ENCODE measurements around the gene RAD21L1.
A peak's percentile ranks its signal among the peaks of the same experiment; 100 is the strongest.
"Not testable (repeated sequence)": the region's sequence is repeated elsewhere in the genome, so short reads cannot be mapped to it uniquely, and the experiment has no call there.

Gene RAD21L1

DNA sequence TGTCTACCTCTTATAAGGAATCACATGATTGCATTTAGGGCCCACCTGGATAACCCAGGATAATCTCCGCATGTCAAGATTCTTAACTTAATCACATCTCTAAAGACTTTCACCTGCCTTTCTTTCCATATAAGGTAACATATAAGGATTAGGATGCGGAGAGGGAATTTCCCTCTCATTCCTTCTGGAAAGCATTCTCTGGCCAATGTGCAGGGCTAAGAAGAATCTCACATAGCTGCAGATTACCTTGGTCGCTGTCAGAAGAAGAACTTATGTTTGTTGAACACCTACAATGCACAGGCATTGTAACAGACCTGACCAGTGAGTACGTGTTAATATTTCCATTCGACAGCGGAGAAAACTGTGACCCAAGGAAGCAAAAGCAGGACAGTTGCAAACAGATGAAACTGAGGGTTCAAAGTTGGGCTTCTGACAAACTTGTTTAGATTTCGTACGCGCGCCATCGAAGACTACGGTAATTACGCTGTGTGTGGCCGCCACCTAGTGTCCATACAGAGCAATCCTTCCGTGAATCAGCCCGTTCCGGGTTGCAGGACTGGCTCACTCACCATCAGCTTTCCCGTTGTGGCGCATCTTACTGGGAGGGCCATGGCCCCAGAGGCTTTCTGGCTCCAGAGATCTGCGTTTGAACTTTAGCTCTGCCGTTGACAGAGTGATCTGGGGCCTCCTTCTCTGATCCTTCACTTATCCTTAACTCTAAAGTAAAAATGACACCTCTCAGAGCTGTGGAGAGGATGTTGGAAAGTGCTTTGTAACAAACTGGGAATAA, 13.0 kb upstream of the RAD21L1 start:
- no peak overlapping the region for H3K4me3 ChIP-seq (ENCODE audit: low read length)
- peak overlapping the region; percentile 42 for H3K4me2 ChIP-seq (ENCODE audit: low read length)
- H3K27me3 ChIP-seq (ENCODE audit: control insufficient read depth, insufficient read depth, low read length) = peaks cover 68% of the 10 kb centered on the region
- no peaks in the 10 kb centered on the region for H3K4me1 ChIP-seq (ENCODE audit: control insufficient read depth, insufficient read depth, low read length)
- H3K9ac ChIP-seq (ENCODE audit: low read depth, low read length) = no peak overlapping the region
- H3K9me3 ChIP-seq (replicated peaks; ENCODE audit: low read length) = no peaks in the 10 kb centered on the region
- H3K36me3 ChIP-seq (ENCODE audit: insufficient read depth, low read length) = no peaks in the 10 kb centered on the region

DNA sequence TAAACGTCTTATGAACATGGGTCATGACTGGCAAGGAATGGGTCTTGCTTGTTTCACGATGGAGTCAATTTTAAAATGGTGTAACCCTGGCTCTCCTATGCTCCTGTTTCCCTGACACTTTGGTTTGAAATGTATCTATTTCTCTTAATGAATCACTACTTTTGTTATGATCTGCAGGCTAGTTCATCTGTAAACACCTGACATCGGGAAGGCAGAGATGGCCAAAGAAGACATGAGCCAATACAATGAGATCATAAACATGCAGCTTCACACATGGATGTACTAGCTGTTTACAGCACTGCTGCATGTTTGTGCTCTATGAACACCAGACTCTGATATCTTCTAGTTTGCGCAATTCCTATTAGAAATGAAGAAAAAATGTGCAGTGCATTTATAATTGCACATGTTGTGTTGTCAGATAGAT, 11.0 kb upstream of the RAD21L1 start:
- Histone ChIP-seq H3K27me3 (ENCODE audit: control insufficient read depth, insufficient read depth, low read length) (peaks cover 48% of the 10 kb centered on the region), H3K9ac (ENCODE audit: low read depth, low read length) (no peak overlapping the region), H3K4me2 (ENCODE audit: low read length) (no peak overlapping the region), H3K4me3 (ENCODE audit: low read length) (no peak overlapping the region), H3K36me3 (ENCODE audit: insufficient read depth, low read length) (no peaks in the 10 kb centered on the region), H3K4me1 (ENCODE audit: control insufficient read depth, insufficient read depth, low read length) (no peaks in the 10 kb centered on the region), H3K9me3 (replicated peaks; ENCODE audit: low read length) (no peaks in the 10 kb centered on the region)

DNA sequence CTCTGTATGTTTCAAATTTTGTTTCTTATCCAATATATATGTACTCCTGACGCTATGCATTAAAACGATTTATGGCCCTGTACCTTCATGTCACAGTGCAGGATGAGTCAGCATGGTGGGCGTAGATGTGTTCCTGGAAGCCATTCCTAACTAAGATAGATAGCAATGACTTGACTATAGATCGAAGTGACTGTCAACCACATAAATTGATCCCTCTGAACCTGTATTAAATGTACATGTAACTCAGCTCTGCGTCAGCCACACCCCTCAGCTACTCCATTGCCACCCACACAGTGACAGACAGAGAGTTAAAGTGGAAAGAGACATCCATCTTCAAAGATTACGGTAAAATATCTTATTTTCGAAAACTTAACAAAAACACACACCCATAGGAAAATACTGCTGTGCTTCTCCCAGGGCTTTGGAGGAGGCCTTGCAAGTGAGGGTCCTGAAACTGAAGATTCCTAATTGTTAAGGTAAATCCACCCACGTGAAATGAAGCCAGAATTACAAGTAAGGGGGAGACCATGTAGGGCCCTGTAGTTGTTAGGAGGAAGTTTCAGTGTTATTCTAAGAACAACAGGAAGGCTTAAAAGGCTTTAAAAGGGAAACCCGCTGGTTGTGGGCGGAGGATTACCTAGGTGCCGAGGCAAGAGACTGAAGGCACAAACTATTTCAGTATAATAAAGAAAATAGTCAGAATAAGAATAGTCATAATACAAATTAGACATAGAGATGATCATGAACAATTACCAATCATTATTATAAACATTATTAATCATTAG, 10.3 kb upstream of the RAD21L1 start:
- H3K9me3 ChIP-seq (replicated peaks; ENCODE audit: low read length) = no peaks in the 10 kb centered on the region
- H3K27me3 ChIP-seq (ENCODE audit: control insufficient read depth, insufficient read depth, low read length) = peaks cover 42% of the 10 kb centered on the region
- H3K4me1 ChIP-seq (ENCODE audit: control insufficient read depth, insufficient read depth, low read length) = no peaks in the 10 kb centered on the region
- no peaks in the 10 kb centered on the region for H3K36me3 ChIP-seq (ENCODE audit: insufficient read depth, low read length)
- no peak overlapping the region for H3K4me3 ChIP-seq (ENCODE audit: low read length)
- H3K4me2 ChIP-seq (ENCODE audit: low read length) = no peak overlapping the region
- no peak overlapping the region for H3K9ac ChIP-seq (ENCODE audit: low read depth, low read length)

DNA sequence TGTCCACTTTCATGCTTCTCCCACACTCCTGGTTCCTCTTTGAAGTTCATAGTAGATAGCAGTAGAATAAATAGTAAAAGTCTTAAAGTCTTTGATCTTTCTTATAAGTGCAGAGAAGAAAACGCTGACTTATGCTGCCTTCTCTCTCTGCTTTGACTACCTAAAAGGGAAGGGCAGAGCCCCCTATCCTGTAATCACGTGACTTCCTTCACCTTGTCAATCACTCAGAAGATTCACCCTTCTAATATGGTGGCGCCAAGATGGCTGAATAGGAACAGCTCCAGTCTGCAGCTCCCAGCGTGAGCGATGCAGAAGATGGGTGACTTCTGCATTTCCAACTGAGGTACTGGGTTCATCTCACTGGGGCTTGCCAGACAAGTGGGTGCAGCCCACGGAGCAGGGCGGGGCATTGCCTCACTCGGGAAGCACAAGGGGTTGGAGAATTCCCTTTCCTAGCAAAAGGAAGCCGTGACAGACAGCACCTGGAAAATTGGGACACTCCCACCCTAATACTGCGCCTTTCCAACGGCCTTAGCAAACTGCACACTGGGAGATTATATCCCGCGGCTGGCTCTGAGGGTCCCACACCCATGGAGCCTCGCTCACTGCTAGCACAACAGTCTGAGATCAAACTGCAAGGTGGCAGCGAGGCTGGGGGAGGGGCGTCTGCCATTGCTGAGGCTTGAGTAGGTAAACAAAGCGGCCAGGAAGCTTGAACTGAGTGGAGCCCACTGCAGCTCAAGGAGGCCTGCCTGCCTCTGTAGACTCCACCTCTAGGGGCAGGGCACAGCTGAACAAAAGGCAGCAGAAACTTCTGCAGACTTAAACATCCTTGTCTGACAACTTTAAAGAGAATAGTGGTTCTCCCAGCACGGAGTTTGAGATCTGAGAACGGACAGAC, 9.1 kb upstream of the RAD21L1 start:
- H3K4me1 ChIP-seq (ENCODE audit: control insufficient read depth, insufficient read depth, low read length); H3K36me3 ChIP-seq (ENCODE audit: insufficient read depth, low read length); H3K4me3 ChIP-seq (ENCODE audit: low read length); H3K9me3 ChIP-seq (replicated peaks; ENCODE audit: low read length); H3K4me2 ChIP-seq (ENCODE audit: low read length); H3K9ac ChIP-seq (ENCODE audit: low read depth, low read length): not testable (repeated sequence)
- H3K27me3 ChIP-seq (ENCODE audit: control insufficient read depth, insufficient read depth, low read length) = peaks cover 37% of the 10 kb centered on the region

DNA sequence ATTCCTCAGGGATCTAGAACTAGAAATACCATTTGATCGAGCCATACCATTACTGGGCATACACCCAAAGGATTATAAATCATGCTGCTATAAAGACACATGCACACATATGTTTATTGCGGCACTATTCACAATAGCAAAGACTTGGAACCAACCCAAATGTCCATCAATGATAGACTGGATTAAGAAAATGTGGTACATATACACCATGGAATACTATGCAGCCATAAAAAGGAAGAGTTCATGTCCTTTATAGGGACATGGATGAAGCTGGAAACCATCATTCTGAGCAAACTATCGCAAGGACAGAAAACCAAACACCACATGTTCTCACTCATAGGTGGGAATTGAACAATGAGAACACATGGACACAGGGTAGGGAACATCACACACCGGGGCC, 3.1 kb upstream of the RAD21L1 start:
- H3K9ac ChIP-seq (ENCODE audit: low read depth, low read length); H3K9me3 ChIP-seq (replicated peaks; ENCODE audit: low read length); H3K4me1 ChIP-seq (ENCODE audit: control insufficient read depth, insufficient read depth, low read length); H3K4me3 ChIP-seq (ENCODE audit: low read length); H3K4me2 ChIP-seq (ENCODE audit: low read length); H3K36me3 ChIP-seq (ENCODE audit: insufficient read depth, low read length); H3K27me3 ChIP-seq (ENCODE audit: control insufficient read depth, insufficient read depth, low read length): not testable (repeated sequence)

DNA sequence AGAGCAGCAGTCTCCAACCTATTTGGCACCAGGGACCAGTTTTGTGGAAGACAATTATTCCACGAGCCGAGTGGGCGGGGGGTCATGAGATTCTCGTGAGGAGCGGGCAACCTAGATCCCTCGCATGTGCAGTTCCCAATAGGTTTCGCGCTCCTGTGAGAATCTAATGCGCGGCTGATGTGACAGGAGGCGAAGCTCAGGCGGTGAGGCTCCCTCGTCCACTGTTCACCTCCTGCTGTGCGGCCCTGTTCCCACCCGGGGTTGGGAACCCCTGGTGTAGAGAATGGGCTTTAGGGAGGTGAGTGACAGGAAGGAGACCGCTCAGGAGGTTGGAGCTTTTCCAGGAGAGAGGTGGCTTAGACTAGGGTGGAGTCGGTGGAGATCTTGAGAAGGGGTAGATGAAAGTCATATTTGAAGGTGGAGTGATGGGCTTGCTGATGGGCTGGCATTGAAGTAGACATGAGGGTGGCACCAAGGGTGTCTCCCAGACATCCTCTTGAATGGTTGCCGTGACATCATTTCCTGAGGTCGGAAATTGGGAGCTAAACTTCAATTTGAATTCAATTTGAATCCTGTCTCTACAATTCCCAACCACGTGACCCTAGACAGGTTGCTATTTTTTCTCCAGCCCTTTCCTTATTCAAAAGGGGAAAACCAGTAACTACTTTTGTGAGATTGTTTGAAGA, 1.5 kb upstream of the RAD21L1 start:
- H3K27me3 ChIP-seq (ENCODE audit: control insufficient read depth, insufficient read depth, low read length) = peaks cover 22% of the 10 kb centered on the region
- no peak overlapping the region for H3K4me3 ChIP-seq (ENCODE audit: low read length)
- H3K9ac ChIP-seq (ENCODE audit: low read depth, low read length) = no peak overlapping the region
- no peak overlapping the region for H3K4me2 ChIP-seq (ENCODE audit: low read length)
- H3K9me3 ChIP-seq (replicated peaks; ENCODE audit: low read length) = no peaks in the 10 kb centered on the region
- H3K4me1 ChIP-seq (ENCODE audit: control insufficient read depth, insufficient read depth, low read length) = peaks cover 8% of the 10 kb centered on the region
- H3K36me3 ChIP-seq (ENCODE audit: insufficient read depth, low read length) = no peaks in the 10 kb centered on the region

DNA sequence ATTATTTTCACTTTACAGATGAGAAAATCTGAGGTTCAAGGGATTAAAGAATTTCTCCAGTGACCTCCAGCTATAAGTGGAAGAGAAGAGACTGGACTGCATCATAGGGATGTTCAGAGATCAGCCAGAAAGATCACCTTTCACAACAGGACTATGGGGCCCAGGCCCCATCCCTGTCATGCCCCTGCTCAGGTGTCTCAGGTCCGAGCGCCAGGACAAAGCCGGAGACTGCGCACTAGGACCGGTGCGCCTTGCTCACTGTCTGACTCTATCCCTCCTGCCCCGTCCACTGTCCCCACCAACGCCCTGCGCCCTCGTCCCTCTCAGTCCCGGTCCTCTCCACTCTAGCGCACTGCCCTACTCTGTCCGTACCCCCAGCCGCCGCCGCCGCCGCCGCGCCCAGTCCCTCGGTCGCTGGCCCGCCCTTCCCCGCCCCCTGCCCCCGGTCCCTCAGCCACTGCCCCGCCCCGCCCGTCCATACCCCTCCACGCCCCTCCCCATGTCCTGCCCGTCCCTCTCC, 521 bp upstream of the RAD21L1 start:
- Histone ChIP-seq H3K4me3 (ENCODE audit: low read length) (peak overlapping the region; percentile 66), H3K4me2 (ENCODE audit: low read length) (peak overlapping the region; percentile 82), H3K27me3 (ENCODE audit: control insufficient read depth, insufficient read depth, low read length) (peaks cover 32% of the 10 kb centered on the region), H3K36me3 (ENCODE audit: insufficient read depth, low read length) (no peaks in the 10 kb centered on the region), H3K9ac (ENCODE audit: low read depth, low read length) (no peak overlapping the region), H3K9me3 (replicated peaks; ENCODE audit: low read length) (no peaks in the 10 kb centered on the region), H3K4me1 (ENCODE audit: control insufficient read depth, insufficient read depth, low read length) (peaks cover 8% of the 10 kb centered on the region)

DNA sequence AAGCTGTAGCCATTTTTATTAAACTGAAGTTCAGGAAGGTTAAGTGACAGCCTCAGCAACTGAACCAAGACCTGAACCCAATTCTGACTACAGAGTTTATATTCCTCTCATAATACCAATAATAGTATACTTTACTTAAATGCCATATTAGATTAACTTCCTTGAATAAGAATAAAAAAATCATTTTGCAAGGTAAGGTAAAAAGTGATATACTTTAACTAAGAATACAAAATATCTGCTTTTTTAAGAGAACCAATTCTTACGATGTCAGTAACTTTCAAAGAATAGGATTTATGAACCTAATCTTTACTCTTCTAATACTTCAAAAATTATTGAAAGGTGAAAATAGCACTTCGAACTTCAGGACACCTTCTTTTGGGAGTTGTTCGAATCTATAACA, 3.7 kb downstream of the RAD21L1 start:
- Histone ChIP-seq H3K27me3 (ENCODE audit: control insufficient read depth, insufficient read depth, low read length) (peaks cover 52% of the 10 kb centered on the region), H3K4me1 (ENCODE audit: control insufficient read depth, insufficient read depth, low read length) (peaks cover 8% of the 10 kb centered on the region), H3K4me3 (ENCODE audit: low read length) (no peak overlapping the region), H3K4me2 (ENCODE audit: low read length) (no peak overlapping the region), H3K9me3 (replicated peaks; ENCODE audit: low read length) (no peaks in the 10 kb centered on the region), H3K36me3 (ENCODE audit: insufficient read depth, low read length) (no peaks in the 10 kb centered on the region), H3K9ac (ENCODE audit: low read depth, low read length) (no peak overlapping the region)

DNA sequence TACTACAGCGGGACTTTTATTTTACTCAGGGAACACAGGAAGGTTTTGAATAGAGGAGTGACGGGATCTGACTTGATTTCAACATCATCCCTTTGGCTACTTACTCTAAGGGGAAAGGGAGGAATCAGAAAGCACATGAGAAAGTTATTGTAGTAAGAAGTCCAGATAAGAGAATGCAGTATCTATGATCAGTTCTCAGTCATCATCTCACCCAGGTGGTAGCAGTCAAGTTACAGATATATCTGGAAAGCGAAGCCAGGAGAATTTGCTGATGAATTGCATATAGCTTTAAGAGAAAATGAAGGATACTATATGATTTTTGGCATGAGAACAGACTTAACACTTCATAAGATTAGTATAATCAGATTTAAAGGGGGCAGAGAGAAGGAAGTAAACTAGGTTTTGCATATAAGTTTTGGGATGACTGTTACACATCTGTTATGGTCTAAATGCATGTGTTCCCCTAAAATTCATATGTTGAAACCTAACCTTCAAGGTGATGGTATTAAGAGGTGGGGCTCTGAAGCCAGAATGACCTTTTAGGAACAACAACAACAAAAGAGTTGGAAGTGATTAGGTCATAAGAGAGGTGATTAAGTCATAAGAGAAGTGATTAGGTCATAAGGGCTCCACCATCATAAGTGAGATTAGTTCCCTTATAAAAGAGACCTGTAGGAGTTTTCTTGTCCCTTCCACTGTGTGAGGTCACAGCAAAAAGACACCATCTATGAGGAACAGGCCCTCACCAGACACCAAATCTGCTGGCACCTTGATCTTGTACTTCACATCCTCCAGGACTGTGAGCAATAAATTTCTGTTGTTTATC, 6.7 kb downstream of the RAD21L1 start:
- H3K4me1 ChIP-seq (ENCODE audit: control insufficient read depth, insufficient read depth, low read length) = no peaks in the 10 kb centered on the region
- H3K36me3 ChIP-seq (ENCODE audit: insufficient read depth, low read length) = no peaks in the 10 kb centered on the region
- no peak overlapping the region for H3K4me3 ChIP-seq (ENCODE audit: low read length)
- H3K9me3 ChIP-seq (replicated peaks; ENCODE audit: low read length) = no peaks in the 10 kb centered on the region
- peaks cover 52% of the 10 kb centered on the region for H3K27me3 ChIP-seq (ENCODE audit: control insufficient read depth, insufficient read depth, low read length)
- no peak overlapping the region for H3K9ac ChIP-seq (ENCODE audit: low read depth, low read length)
- no peak overlapping the region for H3K4me2 ChIP-seq (ENCODE audit: low read length)

DNA sequence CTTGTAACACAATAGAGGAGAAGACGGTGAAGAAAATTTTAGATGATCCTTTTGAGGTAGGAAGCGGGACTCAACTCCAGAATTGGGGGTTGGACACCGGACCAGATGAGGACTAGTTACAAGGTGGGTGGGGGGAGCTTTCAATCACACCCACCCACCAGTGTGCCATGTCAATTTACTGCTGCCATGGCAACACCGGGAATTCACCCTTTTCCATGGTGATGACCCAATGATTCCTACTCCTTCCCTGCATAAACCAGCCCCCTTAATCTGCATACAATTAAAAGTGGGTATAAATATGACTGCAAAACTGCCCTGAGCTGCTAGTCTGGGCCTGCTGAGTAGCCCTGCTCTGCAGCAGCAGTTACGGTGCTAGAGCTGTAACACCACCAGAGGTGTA, 14.7 kb downstream of the RAD21L1 start:
- Histone ChIP-seq H3K4me3 (ENCODE audit: low read length) (no peak overlapping the region), H3K27me3 (ENCODE audit: control insufficient read depth, insufficient read depth, low read length) (peaks cover 2% of the 10 kb centered on the region), H3K9ac (ENCODE audit: low read depth, low read length) (no peak overlapping the region), H3K36me3 (ENCODE audit: insufficient read depth, low read length) (no peaks in the 10 kb centered on the region), H3K4me2 (ENCODE audit: low read length) (no peak overlapping the region), H3K9me3 (replicated peaks; ENCODE audit: low read length) (no peaks in the 10 kb centered on the region), H3K4me1 (ENCODE audit: control insufficient read depth, insufficient read depth, low read length) (peaks cover 5% of the 10 kb centered on the region)

Measured in skeletal muscle satellite cell (primary cell).